DOHH2 (cell line): Measurements from ENCODE around the gene KIF5B.

Experiments
- EZH2phosphoT487 ChIP-seq: fragments of 200-600 bp; sonication (generic); IDR thresholded peaks from 2 replicates; pipeline ENCODE4 v1.6.1; 2017; ENCODE audit warnings: borderline replicate concordance, mild to moderate bottlenecking, antibody characterized with exemption, low read length, moderate library complexity, mixed read lengths
- TF ChIP-seq, protein P1 (sequence below): fragments of 200-600 bp; sonication (generic); IDR thresholded peaks from one replicate; pipeline ENCODE4 v1.5.1; 2014; ENCODE audit warnings: antibody characterized with exemption, mild to moderate bottlenecking, low read depth, low read length; ENCODE audit not compliant: poor library complexity, severe bottlenecking

DNA sequence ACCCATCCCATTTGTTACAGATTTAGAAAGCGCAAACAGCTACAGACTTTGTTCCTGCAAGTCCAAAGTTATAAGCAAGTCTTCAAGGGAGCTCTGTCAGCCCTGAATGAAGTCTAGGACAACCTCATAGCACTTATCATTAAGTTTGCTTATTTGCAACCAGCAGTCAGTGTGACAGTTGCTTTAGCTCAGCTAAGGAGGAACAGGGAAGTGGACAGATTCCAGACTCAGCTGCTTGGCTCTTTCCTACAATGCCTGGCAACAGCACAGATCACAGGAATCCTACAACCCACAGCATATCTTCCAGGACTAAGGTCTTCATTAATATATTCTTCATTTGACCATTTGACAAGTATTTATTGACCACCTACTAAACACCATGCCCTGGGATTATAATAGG, 17.4 kb upstream of the KIF5B start:
- TF ChIP-seq, protein P1, sequence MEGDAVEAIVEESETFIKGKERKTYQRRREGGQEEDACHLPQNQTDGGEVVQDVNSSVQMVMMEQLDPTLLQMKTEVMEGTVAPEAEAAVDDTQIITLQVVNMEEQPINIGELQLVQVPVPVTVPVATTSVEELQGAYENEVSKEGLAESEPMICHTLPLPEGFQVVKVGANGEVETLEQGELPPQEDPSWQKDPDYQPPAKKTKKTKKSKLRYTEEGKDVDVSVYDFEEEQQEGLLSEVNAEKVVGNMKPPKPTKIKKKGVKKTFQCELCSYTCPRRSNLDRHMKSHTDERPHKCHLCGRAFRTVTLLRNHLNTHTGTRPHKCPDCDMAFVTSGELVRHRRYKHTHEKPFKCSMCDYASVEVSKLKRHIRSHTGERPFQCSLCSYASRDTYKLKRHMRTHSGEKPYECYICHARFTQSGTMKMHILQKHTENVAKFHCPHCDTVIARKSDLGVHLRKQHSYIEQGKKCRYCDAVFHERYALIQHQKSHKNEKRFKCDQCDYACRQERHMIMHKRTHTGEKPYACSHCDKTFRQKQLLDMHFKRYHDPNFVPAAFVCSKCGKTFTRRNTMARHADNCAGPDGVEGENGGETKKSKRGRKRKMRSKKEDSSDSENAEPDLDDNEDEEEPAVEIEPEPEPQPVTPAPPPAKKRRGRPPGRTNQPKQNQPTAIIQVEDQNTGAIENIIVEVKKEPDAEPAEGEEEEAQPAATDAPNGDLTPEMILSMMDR, result no peak
- no peak for TF ChIP-seq EZH2phosphoT487
